ENCODE data around the gene OTX1. TPM values are rescaled to one million over a fixed set of nuclear protein-coding genes. Genes with fewer than 3 reads are reported as not detected.

The OTX1 gene
- total and polyA plus RNA-seq, 4 donors, result 0.59 TPM; not detected in 3

DNA sequence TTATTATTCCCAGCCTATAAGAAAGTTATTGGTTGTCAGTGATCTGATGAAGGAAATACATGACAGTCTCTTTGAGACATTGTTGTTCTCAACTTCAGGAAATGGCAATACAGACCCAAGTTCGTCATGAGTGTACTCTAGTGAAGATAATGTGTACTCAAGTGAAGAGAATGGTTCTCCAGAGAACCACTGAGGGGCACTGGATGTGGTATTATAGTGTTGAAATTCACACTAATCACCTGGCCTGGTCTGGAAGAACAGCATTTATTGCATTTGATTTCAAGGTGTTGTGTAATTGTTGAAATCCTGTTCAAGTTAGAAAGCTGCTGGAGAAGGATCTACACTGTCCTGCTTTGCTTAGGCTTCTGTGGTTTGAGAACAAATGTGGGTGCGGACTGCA lies 23.4 kb upstream of the OTX1 start:
- Histone ChIP-seq H3K4me1 (ENCODE audit: control insufficient read depth in 4 of 4, insufficient read depth in 4 of 4, low read length in 3 of 4) (no peaks in the 10 kb centered on the region), H3K36me3 (ENCODE audit: control insufficient read depth in 4 of 4, insufficient read depth in 3 of 4, low read depth in 1 of 4, low read length in 3 of 4) (peaks cover 0 to 25% (median 8%) of the 10 kb centered on the region in 4 donors), H3K9me3 (ENCODE audit: control insufficient read depth in 4 of 4, low read length in 3 of 4) (no peaks in the 10 kb centered on the region), H3K4me3 (ENCODE audit: low read depth in 1 of 3, low read length in 3 of 3) (no peak overlapping the region), H3K27ac (ENCODE audit: low read depth in 1 of 2, low read length in 2 of 2) (no peak overlapping the region), H3K27me3 (ENCODE audit: control insufficient read depth in 4 of 4, insufficient read depth in 4 of 4, low read length in 3 of 4) (no peaks in the 10 kb centered on the region), H3K9ac (ENCODE audit: low read depth in 1 of 2, low read length in 2 of 2) (no peak overlapping the region)
- no peak for TF ChIP-seq TAF1 (conservative IDR thresholded peaks at IDR 0.05)
- no peak for TF ChIP-seq JUND (IDR thresholded peaks at IDR 0.05)
- no peak for TF ChIP-seq MAX (IDR thresholded peaks at IDR 0.05)
- TF ChIP-seq, protein P1, sequence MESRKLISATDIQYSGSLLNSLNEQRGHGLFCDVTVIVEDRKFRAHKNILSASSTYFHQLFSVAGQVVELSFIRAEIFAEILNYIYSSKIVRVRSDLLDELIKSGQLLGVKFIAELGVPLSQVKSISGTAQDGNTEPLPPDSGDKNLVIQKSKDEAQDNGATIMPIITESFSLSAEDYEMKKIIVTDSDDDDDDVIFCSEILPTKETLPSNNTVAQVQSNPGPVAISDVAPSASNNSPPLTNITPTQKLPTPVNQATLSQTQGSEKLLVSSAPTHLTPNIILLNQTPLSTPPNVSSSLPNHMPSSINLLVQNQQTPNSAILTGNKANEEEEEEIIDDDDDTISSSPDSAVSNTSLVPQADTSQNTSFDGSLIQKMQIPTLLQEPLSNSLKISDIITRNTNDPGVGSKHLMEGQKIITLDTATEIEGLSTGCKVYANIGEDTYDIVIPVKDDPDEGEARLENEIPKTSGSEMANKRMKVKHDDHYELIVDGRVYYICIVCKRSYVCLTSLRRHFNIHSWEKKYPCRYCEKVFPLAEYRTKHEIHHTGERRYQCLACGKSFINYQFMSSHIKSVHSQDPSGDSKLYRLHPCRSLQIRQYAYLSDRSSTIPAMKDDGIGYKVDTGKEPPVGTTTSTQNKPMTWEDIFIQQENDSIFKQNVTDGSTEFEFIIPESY (IDR thresholded peaks at IDR 0.05), result no peak
- TF ChIP-seq, protein P2, sequence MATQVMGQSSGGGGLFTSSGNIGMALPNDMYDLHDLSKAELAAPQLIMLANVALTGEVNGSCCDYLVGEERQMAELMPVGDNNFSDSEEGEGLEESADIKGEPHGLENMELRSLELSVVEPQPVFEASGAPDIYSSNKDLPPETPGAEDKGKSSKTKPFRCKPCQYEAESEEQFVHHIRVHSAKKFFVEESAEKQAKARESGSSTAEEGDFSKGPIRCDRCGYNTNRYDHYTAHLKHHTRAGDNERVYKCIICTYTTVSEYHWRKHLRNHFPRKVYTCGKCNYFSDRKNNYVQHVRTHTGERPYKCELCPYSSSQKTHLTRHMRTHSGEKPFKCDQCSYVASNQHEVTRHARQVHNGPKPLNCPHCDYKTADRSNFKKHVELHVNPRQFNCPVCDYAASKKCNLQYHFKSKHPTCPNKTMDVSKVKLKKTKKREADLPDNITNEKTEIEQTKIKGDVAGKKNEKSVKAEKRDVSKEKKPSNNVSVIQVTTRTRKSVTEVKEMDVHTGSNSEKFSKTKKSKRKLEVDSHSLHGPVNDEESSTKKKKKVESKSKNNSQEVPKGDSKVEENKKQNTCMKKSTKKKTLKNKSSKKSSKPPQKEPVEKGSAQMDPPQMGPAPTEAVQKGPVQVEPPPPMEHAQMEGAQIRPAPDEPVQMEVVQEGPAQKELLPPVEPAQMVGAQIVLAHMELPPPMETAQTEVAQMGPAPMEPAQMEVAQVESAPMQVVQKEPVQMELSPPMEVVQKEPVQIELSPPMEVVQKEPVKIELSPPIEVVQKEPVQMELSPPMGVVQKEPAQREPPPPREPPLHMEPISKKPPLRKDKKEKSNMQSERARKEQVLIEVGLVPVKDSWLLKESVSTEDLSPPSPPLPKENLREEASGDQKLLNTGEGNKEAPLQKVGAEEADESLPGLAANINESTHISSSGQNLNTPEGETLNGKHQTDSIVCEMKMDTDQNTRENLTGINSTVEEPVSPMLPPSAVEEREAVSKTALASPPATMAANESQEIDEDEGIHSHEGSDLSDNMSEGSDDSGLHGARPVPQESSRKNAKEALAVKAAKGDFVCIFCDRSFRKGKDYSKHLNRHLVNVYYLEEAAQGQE (IDR thresholded peaks at IDR 0.05), result no peak
- TF ChIP-seq FOXA1 (IDR thresholded peaks at IDR 0.05), result no peak
- no peak for TF ChIP-seq GABPA (IDR thresholded peaks at IDR 0.05 in 1 of 2, conservative IDR thresholded peaks at IDR 0.05 in 1 of 2)
- TF ChIP-seq, protein P3, sequence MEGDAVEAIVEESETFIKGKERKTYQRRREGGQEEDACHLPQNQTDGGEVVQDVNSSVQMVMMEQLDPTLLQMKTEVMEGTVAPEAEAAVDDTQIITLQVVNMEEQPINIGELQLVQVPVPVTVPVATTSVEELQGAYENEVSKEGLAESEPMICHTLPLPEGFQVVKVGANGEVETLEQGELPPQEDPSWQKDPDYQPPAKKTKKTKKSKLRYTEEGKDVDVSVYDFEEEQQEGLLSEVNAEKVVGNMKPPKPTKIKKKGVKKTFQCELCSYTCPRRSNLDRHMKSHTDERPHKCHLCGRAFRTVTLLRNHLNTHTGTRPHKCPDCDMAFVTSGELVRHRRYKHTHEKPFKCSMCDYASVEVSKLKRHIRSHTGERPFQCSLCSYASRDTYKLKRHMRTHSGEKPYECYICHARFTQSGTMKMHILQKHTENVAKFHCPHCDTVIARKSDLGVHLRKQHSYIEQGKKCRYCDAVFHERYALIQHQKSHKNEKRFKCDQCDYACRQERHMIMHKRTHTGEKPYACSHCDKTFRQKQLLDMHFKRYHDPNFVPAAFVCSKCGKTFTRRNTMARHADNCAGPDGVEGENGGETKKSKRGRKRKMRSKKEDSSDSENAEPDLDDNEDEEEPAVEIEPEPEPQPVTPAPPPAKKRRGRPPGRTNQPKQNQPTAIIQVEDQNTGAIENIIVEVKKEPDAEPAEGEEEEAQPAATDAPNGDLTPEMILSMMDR (IDR thresholded peaks at IDR 0.05; ENCODE audit: low read depth, low read length, missing input control), result no peak
- no peak for TF ChIP-seq HNF4G (IDR thresholded peaks at IDR 0.05)
- no peak for TF ChIP-seq EGR1 (IDR thresholded peaks at IDR 0.05; ENCODE audit: low read depth in 2 of 2)
- no peak for TF ChIP-seq HNF4A (conservative IDR thresholded peaks at IDR 0.05)
- no peak for TF ChIP-seq RXRA (IDR thresholded peaks at IDR 0.05)
- DNase-seq (ENCODE audit: low spot score), result no peak
- WGBS, result 91% methylated on average over 2 of the region's 2 CpGs

- Histone ChIP-seq H3K36me3 (ENCODE audit: control insufficient read depth in 4 of 4, insufficient read depth in 3 of 4, low read depth in 1 of 4, low read length in 3 of 4) (peaks cover 0 to 25% (median 7%) of the 10 kb centered on the region in 4 donors), H3K27me3 (ENCODE audit: control insufficient read depth in 4 of 4, insufficient read depth in 4 of 4, low read length in 3 of 4) (no peaks in the 10 kb centered on the region), H3K4me3 (ENCODE audit: low read depth in 1 of 3, low read length in 3 of 3) (no peak overlapping the region), H3K27ac (ENCODE audit: low read depth in 1 of 2, low read length in 2 of 2) (no peak overlapping the region), H3K9me3 (ENCODE audit: control insufficient read depth in 4 of 4, low read length in 3 of 4) (no peaks in the 10 kb centered on the region), H3K4me1 (ENCODE audit: control insufficient read depth in 4 of 4, insufficient read depth in 4 of 4, low read length in 3 of 4) (no peaks in the 10 kb centered on the region), H3K9ac (ENCODE audit: low read depth in 1 of 2, low read length in 2 of 2) (no peak overlapping the region)
- no peak for DNase-seq (ENCODE audit: low spot score)
- 96% methylated on average over 1 of the region's 1 CpG for whole genome bisulfite sequencing
- TF ChIP-seq ATF3 (IDR thresholded peaks at IDR 0.05) (no peak), RAD21 (IDR thresholded peaks at IDR 0.05) (no peak), TAF1 (conservative IDR thresholded peaks at IDR 0.05) (no peak), FOXA2 (IDR thresholded peaks at IDR 0.05) (no peak), HNF4A (conservative IDR thresholded peaks at IDR 0.05) (no peak), EGR1 (IDR thresholded peaks at IDR 0.05; ENCODE audit: low read depth in 2 of 2) (no peak), JUND (IDR thresholded peaks at IDR 0.05) (no peak), HNF4G (IDR thresholded peaks at IDR 0.05) (no peak), NR2F2 (IDR thresholded peaks at IDR 0.05) (no peak)
- TF ChIP-seq, protein P3 (IDR thresholded peaks at IDR 0.05; ENCODE audit: low read depth, low read length, missing input control), result no peak
- TF ChIP-seq, protein P1 (IDR thresholded peaks at IDR 0.05), result no peak
Observed at GRCh38 chr2:63029058-63029457, 21.6 kb upstream of the OTX1 start.
